ENCODE results near the gene ABCF1.
A peak's percentile ranks its signal among the peaks of the same experiment; 100 is the strongest.

Gene ABCF1

DNA sequence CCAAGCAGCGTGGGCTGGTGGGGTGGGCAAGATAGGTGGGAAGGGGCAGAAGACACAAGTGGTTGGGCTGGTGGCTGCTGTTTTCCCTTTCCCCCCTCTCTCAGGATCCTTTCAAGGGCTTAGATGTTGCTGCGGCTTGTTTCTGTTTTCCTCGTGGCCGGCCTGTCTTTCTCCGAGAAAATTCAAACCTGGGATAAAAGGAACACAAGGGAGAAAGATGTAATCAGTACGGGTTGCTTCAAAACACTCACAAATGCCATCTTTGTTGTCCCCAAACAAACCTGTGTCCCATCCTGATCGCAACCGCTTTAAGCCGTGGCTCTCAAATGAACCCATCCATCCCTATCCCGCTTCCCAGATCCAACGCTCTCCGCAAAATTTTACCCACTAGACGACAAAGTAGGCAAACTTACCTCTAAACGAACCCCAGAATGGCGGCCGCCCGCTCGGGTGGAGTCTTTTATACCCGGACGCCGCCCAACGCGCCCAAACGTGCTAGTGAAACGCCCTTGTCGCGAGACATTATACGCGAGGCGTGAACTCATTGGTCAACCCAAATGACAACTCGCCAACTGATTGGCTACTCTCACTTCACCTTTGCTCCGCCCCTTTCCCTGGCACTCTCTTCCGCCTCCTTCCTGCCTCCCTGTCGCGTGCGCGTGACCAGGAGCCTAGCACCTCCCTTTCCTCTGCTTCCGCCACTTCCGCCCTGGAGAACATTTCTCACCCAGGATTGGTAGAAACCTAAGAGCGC lies 45.7 kb downstream of the ABCF1 start, which contains the start of gene PPP1R10:
Gene PPP1R10 (minus strand): TSS at position 433 of the 754 bp plus-strand sequence. CDS start 7,299 bp downstream, outside the sequence.
- peak within 1 kb of the TSS; percentile 90 for H3K4me3 ChIP-seq (ENCODE audit: low read depth, low read length)
- TF ChIP-seq, protein P1, sequence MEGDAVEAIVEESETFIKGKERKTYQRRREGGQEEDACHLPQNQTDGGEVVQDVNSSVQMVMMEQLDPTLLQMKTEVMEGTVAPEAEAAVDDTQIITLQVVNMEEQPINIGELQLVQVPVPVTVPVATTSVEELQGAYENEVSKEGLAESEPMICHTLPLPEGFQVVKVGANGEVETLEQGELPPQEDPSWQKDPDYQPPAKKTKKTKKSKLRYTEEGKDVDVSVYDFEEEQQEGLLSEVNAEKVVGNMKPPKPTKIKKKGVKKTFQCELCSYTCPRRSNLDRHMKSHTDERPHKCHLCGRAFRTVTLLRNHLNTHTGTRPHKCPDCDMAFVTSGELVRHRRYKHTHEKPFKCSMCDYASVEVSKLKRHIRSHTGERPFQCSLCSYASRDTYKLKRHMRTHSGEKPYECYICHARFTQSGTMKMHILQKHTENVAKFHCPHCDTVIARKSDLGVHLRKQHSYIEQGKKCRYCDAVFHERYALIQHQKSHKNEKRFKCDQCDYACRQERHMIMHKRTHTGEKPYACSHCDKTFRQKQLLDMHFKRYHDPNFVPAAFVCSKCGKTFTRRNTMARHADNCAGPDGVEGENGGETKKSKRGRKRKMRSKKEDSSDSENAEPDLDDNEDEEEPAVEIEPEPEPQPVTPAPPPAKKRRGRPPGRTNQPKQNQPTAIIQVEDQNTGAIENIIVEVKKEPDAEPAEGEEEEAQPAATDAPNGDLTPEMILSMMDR (conservative IDR thresholded peaks at IDR 0.05; ENCODE audit: low read depth, low read length), result no peak
- DNase-seq (ENCODE audit: low read depth), result peak; percentile 100

DNA sequence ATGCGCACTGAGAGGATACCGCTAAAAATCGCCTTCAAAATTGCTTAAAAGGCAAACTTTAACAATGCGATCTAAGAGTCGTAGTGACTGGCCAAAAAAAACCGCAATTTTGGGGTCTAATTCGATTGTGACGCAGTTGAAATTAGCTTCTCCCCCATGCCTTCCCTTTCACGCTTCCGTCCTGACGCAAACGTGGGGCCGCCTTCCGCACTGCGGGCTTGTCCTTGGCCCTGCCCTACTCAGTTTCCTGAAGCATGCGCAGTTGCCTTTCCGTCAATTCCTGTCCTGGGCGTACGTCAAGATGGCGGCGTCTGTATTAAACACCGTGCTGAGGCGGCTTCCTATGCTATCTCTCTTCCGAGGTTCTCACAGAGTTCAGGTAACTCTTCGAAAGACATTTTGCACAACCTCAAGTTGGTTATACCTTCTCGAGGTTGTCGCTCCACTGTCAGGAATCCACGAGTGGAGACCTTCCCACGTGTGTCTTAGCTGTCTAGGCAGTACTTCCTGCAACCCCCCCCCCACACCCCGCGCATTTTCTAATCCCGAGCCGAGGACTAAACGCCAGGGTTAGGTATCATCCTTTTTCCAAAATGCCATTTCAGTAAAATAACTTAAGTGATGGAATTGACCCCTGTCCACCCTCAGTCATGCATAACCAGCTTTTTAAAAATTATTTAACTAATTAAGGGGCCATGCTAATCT lies 46.5 kb downstream of the ABCF1 start, which contains the start of gene MRPS18B:
Gene MRPS18B (plus strand): TSS at position 276 of the 705 bp plus-strand sequence. CDS start 26 bp downstream, at position 302.
- peak; percentile 99 for DNase-seq (ENCODE audit: low read depth)
- TF ChIP-seq, protein P1 (conservative IDR thresholded peaks at IDR 0.05; ENCODE audit: low read depth, low read length), result no peak
- peak within 1 kb of the TSS; percentile 90 for H3K4me3 ChIP-seq (ENCODE audit: low read depth, low read length)

DNA sequence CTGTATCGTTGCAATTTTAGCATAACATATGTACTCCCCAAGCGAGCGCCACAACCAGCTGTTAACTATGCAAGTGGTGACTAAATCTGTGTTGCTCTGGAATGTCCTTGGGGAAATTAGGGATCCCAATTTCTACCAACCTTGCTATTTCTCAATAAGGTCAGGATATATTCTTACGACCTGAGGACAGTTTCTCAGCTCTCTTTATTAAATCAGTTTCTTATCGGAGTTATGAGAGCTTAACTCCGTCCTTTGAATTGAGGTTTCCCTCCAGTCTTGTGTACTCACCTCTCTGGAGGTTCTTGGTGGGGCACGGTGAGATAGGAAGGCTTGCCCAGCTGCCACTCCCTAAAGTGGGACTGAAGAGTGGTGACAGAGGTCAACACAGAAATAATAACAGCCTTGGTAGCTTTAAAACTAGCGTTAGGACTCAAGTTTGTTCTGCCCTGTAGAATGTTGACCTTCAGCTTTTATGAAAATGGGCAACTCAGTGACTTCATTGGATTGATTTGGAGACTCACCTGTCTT lies 47.1 kb downstream of the ABCF1 start:
- peak overlapping the region; percentile 72 for H3K4me3 ChIP-seq (ENCODE audit: low read depth, low read length)
- TF ChIP-seq, protein P1 (conservative IDR thresholded peaks at IDR 0.05; ENCODE audit: low read depth, low read length), result no peak
- peak; percentile 25 for DNase-seq (ENCODE audit: low read depth)

DNA sequence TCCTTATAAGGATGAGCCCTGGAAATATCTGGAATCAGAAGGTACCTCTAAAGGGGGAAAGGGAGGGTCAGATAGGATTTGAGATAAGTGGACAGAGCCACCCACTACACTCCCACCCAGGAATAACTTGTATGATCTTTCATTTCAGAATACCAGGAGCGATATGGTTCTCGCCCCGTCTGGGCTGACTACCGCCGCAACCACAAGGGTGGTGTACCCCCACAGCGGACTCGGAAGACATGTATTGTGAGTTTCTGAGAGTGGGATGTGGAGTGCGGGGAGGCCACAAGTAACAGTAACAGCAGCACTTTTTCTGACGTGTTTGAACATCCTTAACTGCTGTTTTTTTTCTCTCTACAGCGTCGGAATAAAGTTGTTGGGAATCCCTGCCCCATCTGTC lies 48.3 kb downstream of the ABCF1 start:
- H3K4me3 ChIP-seq (ENCODE audit: low read depth, low read length), result no peak overlapping the region
- DNase-seq (ENCODE audit: low read depth), result no peak
- TF ChIP-seq, protein P1 (conservative IDR thresholded peaks at IDR 0.05; ENCODE audit: low read depth, low read length), result no peak

DNA sequence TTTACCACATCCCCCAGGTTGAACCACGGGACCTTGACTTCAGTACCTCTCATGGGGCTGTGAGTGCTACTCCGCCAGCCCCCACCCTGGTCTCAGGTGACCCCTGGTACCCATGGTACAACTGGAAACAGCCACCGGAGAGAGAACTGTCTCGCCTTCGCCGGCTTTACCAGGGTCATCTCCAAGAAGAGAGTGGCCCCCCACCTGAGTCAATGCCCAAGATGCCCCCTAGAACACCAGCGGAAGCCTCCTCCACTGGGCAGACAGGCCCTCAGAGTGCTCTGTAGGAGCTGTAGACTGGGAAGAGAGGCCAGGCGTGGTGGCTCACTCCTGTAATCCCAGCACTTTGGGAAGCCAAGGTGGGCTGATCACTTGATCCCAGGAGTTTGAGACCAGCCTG lies 54.3 kb downstream of the ABCF1 start:
- TF ChIP-seq, protein P1 (conservative IDR thresholded peaks at IDR 0.05; ENCODE audit: low read depth, low read length), result no peak
- no peak for DNase-seq (ENCODE audit: low read depth)
- H3K4me3 ChIP-seq (ENCODE audit: low read depth, low read length), result no peak overlapping the region

DNA sequence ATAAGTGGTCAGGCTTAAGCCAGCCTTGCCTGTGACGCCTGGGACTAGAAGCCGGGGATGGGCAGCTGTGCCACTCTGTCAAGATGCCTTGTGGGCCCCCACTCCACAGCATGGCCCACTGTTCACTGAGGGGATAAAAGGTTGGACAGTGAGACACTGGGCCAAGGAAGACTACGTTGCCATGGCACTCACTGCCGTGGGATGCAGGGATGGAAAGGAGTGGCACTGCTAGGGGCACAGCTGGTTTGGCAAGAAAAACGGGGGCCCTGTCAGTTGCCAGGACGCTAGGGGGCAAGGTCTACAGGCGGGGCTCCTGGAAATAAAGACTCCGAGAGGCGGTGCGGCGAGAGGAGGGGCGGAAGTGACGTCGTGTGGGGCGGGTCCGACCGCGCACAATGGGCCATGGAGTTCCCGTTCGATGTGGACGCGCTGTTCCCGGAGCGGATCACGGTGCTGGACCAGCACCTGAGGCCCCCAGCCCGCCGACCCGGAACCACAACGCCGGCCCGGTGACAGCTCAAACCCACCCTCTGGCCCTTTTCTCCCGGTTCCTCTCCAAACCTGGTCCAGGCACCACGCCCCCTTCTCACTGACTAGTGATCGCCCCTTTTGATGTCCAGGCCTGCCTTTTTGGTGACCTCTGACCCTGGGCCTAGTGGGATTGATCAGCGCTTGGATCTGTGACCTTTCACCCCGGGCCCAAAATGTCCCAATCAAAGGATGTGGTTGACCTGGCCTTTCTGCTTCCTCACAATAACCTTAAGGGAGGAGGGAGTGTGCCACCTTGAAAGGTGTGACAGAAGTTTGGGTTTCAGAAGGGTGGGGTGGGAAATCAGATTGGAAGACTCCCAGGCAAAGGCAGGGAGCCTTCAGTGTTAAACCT lies 55.5 kb downstream of the ABCF1 start, which contains the start of gene ATAT1:
Gene ATAT1 (plus strand): TSS at position 391 of the 883 bp plus-strand sequence.
- peak within 1 kb of the TSS; percentile 83 for H3K4me3 ChIP-seq (ENCODE audit: low read depth, low read length)
- TF ChIP-seq, protein P1 (conservative IDR thresholded peaks at IDR 0.05; ENCODE audit: low read depth, low read length), result peak; percentile 48
- peak; percentile 79 for DNase-seq (ENCODE audit: low read depth)
